ENCODE measurements around the gene HSPB7.

DNA sequence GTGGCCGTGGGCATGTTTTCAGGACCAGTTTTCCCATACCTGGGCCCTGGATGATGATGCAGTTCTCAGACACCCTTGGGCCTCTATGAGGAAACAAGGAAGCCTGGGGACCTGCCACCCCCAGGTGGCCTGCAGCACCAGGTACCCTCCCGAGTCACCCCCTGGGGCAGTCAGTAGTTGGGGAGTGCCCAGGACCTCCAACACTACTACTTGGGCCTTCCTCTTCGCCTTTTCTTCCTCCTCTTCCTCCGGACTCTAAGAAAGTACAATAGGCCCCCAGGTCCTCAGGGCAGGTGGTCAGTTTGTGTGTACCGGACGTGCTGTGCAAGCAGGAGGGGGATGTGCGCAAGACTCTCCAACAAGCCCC lies 25.7 kb downstream of the HSPB7 start:
- TF ChIP-seq POLR2AphosphoS5 (IDR thresholded peaks at IDR 0.05; ENCODE audit: low read depth, low read length) (no peak), TAF1 (IDR thresholded peaks at IDR 0.05; ENCODE audit: borderline replicate concordance, insufficient read depth, low read length) (no peak)
- TF ChIP-seq, protein P1, sequence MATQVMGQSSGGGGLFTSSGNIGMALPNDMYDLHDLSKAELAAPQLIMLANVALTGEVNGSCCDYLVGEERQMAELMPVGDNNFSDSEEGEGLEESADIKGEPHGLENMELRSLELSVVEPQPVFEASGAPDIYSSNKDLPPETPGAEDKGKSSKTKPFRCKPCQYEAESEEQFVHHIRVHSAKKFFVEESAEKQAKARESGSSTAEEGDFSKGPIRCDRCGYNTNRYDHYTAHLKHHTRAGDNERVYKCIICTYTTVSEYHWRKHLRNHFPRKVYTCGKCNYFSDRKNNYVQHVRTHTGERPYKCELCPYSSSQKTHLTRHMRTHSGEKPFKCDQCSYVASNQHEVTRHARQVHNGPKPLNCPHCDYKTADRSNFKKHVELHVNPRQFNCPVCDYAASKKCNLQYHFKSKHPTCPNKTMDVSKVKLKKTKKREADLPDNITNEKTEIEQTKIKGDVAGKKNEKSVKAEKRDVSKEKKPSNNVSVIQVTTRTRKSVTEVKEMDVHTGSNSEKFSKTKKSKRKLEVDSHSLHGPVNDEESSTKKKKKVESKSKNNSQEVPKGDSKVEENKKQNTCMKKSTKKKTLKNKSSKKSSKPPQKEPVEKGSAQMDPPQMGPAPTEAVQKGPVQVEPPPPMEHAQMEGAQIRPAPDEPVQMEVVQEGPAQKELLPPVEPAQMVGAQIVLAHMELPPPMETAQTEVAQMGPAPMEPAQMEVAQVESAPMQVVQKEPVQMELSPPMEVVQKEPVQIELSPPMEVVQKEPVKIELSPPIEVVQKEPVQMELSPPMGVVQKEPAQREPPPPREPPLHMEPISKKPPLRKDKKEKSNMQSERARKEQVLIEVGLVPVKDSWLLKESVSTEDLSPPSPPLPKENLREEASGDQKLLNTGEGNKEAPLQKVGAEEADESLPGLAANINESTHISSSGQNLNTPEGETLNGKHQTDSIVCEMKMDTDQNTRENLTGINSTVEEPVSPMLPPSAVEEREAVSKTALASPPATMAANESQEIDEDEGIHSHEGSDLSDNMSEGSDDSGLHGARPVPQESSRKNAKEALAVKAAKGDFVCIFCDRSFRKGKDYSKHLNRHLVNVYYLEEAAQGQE (IDR thresholded peaks at IDR 0.05; ENCODE audit: insufficient read depth in 1 of 2, low read depth in 2 of 2, low read length in 2 of 2) = no peak

Measured in PFSK-1 (cell line).